HepG2 (cell line): ENCODE measurements around the gene CST5. TPM values are rescaled to one million over a fixed set of nuclear protein-coding genes. Genes with fewer than 3 reads are reported as not detected.

Source experiments
- ATAC-seq: fragments of 200-7000 bp; cut with Tn5 transposase; 3 replicates; pipeline ENCODE4 v1.9.1; 2020; ENCODE audit warnings: mild to moderate bottlenecking, moderate library complexity
- BruUV-seq: library from RNA; stranded (reverse); fragments of 400-500 nt; replicated peaks from 2 replicates; lab custom pipeline; 2021; lab: Mats Ljungman, UMichigan
- CTCF ChIA-PET: fragments of 300-600 bp; formaldehyde crosslinking; extraction: SDS; loops from one replicate; lab custom pipeline; 2021; ENCODE audit warnings: low total read pairs, inconsistent platforms, low intra/inter-chr PET ratio; lab: Yijun Ruan, JAX
- POLR2A ChIA-PET: fragments of 350-600 bp; sonication (Branson Sonifier 250); formaldehyde crosslinking; loops from one replicate; lab custom pipeline; 2020; ENCODE audit warnings: antibody characterized with exemption, inconsistent platforms; lab: Yijun Ruan, JAX
- DNase-seq: peaks from one replicate; pipeline ENCODE4 v3.0.0-alpha.2; 2015; ENCODE audit warnings: low spot score
- FAIRE-seq: peaks from 3 replicates; lab custom pipeline; 2011; peaks lifted over from hg19 to GRCh38; lab: Jason Lieb, UNC
- H2AFZ ChIP-seq: one replicate; pipeline ENCODE4 v1.6.1; 2011; ENCODE audit warnings: low read length, inconsistent platforms
- H3K27ac ChIP-seq: fragments of 300-600 bp; 3 replicates; pipeline ENCODE4 v1.8.0; 2011; ENCODE audit warnings: mixed run types, mild to moderate bottlenecking, mixed read lengths, low read length, inconsistent platforms; ENCODE audit not compliant: insufficient read depth; ENCODE audit errors: extremely low read length
- H3K27me3 ChIP-seq, 2 experiments: fragments of 200-600 bp in 1 of 2; 2 replicates in 1 of 2; 3 replicates in 1 of 2; pipeline versions ENCODE4 v1.6.0 to v1.8.0; 2011; ENCODE audit warnings: low read length in 2 of 2, mild to moderate bottlenecking in 2 of 2, moderate library complexity in 2 of 2, inconsistent platforms in 1 of 2; ENCODE audit not compliant: insufficient read depth in 2 of 2, control insufficient read depth in 1 of 2
- H3K36me3 ChIP-seq, 2 experiments: fragments of 200-600 bp in 1 of 2; replicated peaks in 1 of 2; 2 replicates in 1 of 2; 3 replicates in 1 of 2; pipeline versions ENCODE4 v1.5.1 to v1.8.0; 2011; ENCODE audit warnings: low read length in 2 of 2, inconsistent platforms in 1 of 2; ENCODE audit not compliant: insufficient read depth in 2 of 2, control insufficient read depth in 1 of 2
- H3K4me1 ChIP-seq: 2 replicates; pipeline ENCODE4 v1.5.1; 2012; ENCODE audit warnings: low read length, inconsistent platforms; ENCODE audit not compliant: insufficient read depth
- H3K4me2 ChIP-seq: 2 replicates; pipeline ENCODE4 v1.6.0; 2011; ENCODE audit warnings: low read depth, low read length, inconsistent platforms
- H3K4me3 ChIP-seq, 3 experiments: fragments of 200-600 bp in 1 of 3; sonication (generic), shearing (Covaris generic) in 1 of 3; replicated peaks in 1 of 3; 2 replicates each; pipeline ENCODE4 v1.5.1; 2011 to 2016; ENCODE audit warnings: low read length in 3 of 3, inconsistent platforms in 2 of 3, low read depth in 2 of 3, mild to moderate bottlenecking in 2 of 3, control low read depth in 1 of 3, mixed read lengths in 1 of 3; ENCODE audit not compliant: insufficient read depth in 1 of 3
- H3K79me2 ChIP-seq: one replicate; pipeline ENCODE4 v1.6.1; 2011; ENCODE audit warnings: low read length, inconsistent platforms; ENCODE audit not compliant: insufficient read depth
- H3K9ac ChIP-seq: 2 replicates; pipeline ENCODE4 v1.6.0; 2011; ENCODE audit warnings: mild to moderate bottlenecking, low read depth, low read length, inconsistent platforms; ENCODE audit not compliant: insufficient read depth
- H3K9me3 ChIP-seq: 2 replicates; pipeline ENCODE4 v1.5.1; 2012; ENCODE audit warnings: mild to moderate bottlenecking, low read length
- H4K20me1 ChIP-seq: 2 replicates; pipeline ENCODE4 v1.6.0; 2011; ENCODE audit warnings: inconsistent platforms, mild to moderate bottlenecking, low read length, moderate library complexity; ENCODE audit not compliant: insufficient read depth
- ASH2L ChIP-seq: fragments of 300-600, 200-600 bp; sonication (generic); IDR thresholded peaks from 2 replicates; pipeline ENCODE4 v1.7.0; 2017; ENCODE audit warnings: low read depth, mild to moderate bottlenecking, moderate library complexity, mixed read lengths, low read length; ENCODE audit not compliant: insufficient read length
- CCAR2 ChIP-seq: fragments of 200-400 bp; formaldehyde crosslinking; optimal IDR thresholded peaks from 2 replicates; pipeline ENCODE3; 2018; ENCODE audit warnings: low read depth, mild to moderate bottlenecking, low read length, moderate library complexity
- CEBPB ChIP-seq: IDR thresholded peaks from 2 replicates; pipeline ENCODE4 v1.6.1; 2011; ENCODE audit warnings: low read depth, low read length, improper control_type of control experiment, borderline replicate concordance
- EZH2 ChIP-seq: conservative IDR thresholded peaks from 2 replicates; pipeline ENCODE4 v1.6.1; 2012; ENCODE audit warnings: mild to moderate bottlenecking, low read depth, low read length, moderate library complexity
- GFI1 ChIP-seq: sonication (generic); formaldehyde crosslinking; IDR thresholded peaks from 2 replicates; pipeline ENCODE4 v1.5.0; 2020; ENCODE audit warnings: missing genetic modification reagents, mild to moderate bottlenecking, borderline replicate concordance
- IRF2 ChIP-seq: IDR thresholded peaks from 2 replicates; pipeline ENCODE4 v1.6.1; 2018; ENCODE audit warnings: missing genetic modification reagents, missing compliant biosample characterization
- NCOA5 ChIP-seq: sonication (generic); formaldehyde crosslinking; IDR thresholded peaks from 2 replicates; pipeline ENCODE4 v1.4.0; 2020; ENCODE audit warnings: missing genetic modification reagents
- SMAD9 ChIP-seq: sonication (generic); formaldehyde crosslinking; IDR thresholded peaks from 2 replicates; pipeline ENCODE4 v1.5.1; 2020; ENCODE audit warnings: mild to moderate bottlenecking, missing genetic modification reagents
- TSC22D2 ChIP-seq: sonication (generic); formaldehyde crosslinking; IDR thresholded peaks from 2 replicates; pipeline ENCODE4 v1.5.1; 2020; ENCODE audit warnings: missing genetic modification reagents, mild to moderate bottlenecking, borderline replicate concordance
- YEATS4 ChIP-seq: sonication (generic); formaldehyde crosslinking; IDR thresholded peaks from 2 replicates; pipeline ENCODE4 v1.4.0; 2020; ENCODE audit warnings: missing genetic modification reagents, borderline replicate concordance
- ZNF34 ChIP-seq: sonication (generic); formaldehyde crosslinking; IDR thresholded peaks from 2 replicates; pipeline ENCODE4 v1.4.0; 2020; ENCODE audit warnings: mild to moderate bottlenecking, missing genetic modification reagents, borderline replicate concordance
- ZNF441 ChIP-seq: sonication (generic); formaldehyde crosslinking; IDR thresholded peaks from 2 replicates; pipeline ENCODE4 v1.7.0; 2021; ENCODE audit warnings: missing genetic modification reagents, borderline replicate concordance
- WGBS: methylation state at CpG from one replicate; pipeline ENCODE4 v1.1.6; 2017; ENCODE audit warnings: low lambda C conversion rate; 5-methylcytosine and 5-hydroxymethylcytosine counted together
- in situ Hi-C: cut with HindIII; loops from 2 replicates; pipeline ENCODE4 v1.10.0; 2017; ENCODE audit warnings: low pct_unique_long_range_greater_than_20kb; ENCODE audit not compliant: extremely low pct_ligation_motif_present
- intact Hi-C: fragments of 100-400 bp; cut with micrococcal nuclease; formaldehyde crosslinking; loops from one replicate; pipeline ENCODE4 v1.10.0; 2022; ENCODE audit not compliant: unreplicated experiment
- polyA plus RNA-seq, 8 experiments: library from polyadenylated mRNA; depleted of rRNA in 3 of 8; stranded (reverse) in 7 of 8; unstranded in 1 of 8; fragments of >200 nt; fragmentation: Illumina TruSeq in 4 of 8; extraction: Trizol in 4 of 8; gene quantifications; 2 replicates each; pipeline versions ENCODE4 v1.2.1 to v1.2.3, GENCODE V29; 2011 to 2016; ENCODE audit warnings: low read depth in 4 of 8, missing spikeins in 1 of 8, mixed read lengths in 1 of 8; ENCODE audit not compliant: insufficient read depth in 1 of 8
- total RNA-seq, 5 experiments: library from RNA; depleted of rRNA; stranded (reverse); fragments of >200 nt; fragmentation: Illumina TruSeq; extraction: Trizol; gene quantifications; 2 replicates each; pipeline ENCODE4 v1.2.3, GENCODE V29; 2016; ENCODE audit warnings: low read depth in 1 of 5
- TF ChIP-seq, protein P1 (sequence below): sonication (generic); formaldehyde crosslinking; IDR thresholded peaks from 2 replicates; pipeline ENCODE4 v1.9.0; 2021; ENCODE audit warnings: missing genetic modification reagents, mild to moderate bottlenecking, borderline replicate concordance
- TF ChIP-seq, protein P2 (sequence below): IDR thresholded peaks from 2 replicates; pipeline ENCODE4 v1.6.1; 2016
- TF ChIP-seq, protein P3 (sequence below): sonication (generic); formaldehyde crosslinking; IDR thresholded peaks from 2 replicates; pipeline ENCODE4 v1.8.0; 2022; ENCODE audit warnings: missing genetic modification reagents, low read depth, mild to moderate bottlenecking, borderline replicate concordance
- TF ChIP-seq, protein P4 (sequence below): sonication (generic); formaldehyde crosslinking; IDR thresholded peaks from 2 replicates; pipeline ENCODE4 v1.8.0; 2022; ENCODE audit warnings: missing genetic modification reagents, mild to moderate bottlenecking, inconsistent platforms, borderline replicate concordance
- TF ChIP-seq, protein P5 (sequence below): IDR thresholded peaks from 2 replicates; pipeline ENCODE4 v1.6.1; 2016; ENCODE audit warnings: missing biosample characterization, missing genetic modification reagents, low read depth
- TF ChIP-seq, protein P6 (sequence below): sonication (generic); formaldehyde crosslinking; IDR thresholded peaks from 2 replicates; pipeline ENCODE4 v1.5.0; 2020; ENCODE audit warnings: missing genetic modification reagents

Gene CST5
- total and polyA plus RNA-seq, 2 of the 13 experiments (the other 11 are each of a cell fraction or from before 2014, with no cell fraction given): 0.16 TPM; not detected in 1

DNA sequence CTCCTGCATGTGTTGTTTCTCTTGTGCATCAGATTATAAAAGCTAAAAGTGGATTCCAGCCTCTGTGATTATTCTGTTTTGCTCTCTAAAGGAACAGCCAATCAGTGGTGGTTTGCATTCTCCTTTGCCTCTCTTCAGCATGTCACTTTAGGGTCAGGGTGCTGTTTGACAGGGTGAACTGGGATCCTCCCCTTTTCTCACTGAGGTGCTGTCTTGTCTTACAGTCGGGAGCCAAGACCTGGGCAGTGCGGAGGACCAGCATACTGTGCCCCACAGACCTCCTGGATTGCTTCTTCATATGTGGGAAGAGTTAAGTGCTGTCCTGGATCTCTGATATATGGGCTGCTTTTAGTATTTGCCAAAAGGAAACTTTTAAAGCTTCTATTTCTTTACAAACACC lies 37.9 kb downstream of the CST5 start:
- H3K36me3 ChIP-seq: no peaks in the 10 kb centered on the region
- ChIA-PET CTCF (no interaction called here), POLR2A (no interaction called here)
- intact Hi-C loops (no loop called here), in situ Hi-C loops (no loop called here)
- DNase-seq (no peak), FAIRE-seq (no peak), ATAC-seq (no peak)
- H3K9me3 ChIP-seq: no peaks in the 10 kb centered on the region
- H3K27ac ChIP-seq: no peak overlapping the region
- H3K4me2 ChIP-seq: no peak overlapping the region
- no peaks in the 10 kb centered on the region for H3K79me2 ChIP-seq
- WGBS: 40% methylated on average over 2 of the region's 2 CpGs
- H2AFZ ChIP-seq: no peak overlapping the region
- H3K4me1 ChIP-seq: no peaks in the 10 kb centered on the region
- no peaks in the 10 kb centered on the region for H4K20me1 ChIP-seq
- H3K27me3 ChIP-seq: no peaks in the 10 kb centered on the region
- H3K4me3 ChIP-seq: no peak overlapping the region
- no TSS peak for BruUV-seq
- H3K9ac ChIP-seq: no peak overlapping the region
- TF ChIP-seq, protein P1, sequence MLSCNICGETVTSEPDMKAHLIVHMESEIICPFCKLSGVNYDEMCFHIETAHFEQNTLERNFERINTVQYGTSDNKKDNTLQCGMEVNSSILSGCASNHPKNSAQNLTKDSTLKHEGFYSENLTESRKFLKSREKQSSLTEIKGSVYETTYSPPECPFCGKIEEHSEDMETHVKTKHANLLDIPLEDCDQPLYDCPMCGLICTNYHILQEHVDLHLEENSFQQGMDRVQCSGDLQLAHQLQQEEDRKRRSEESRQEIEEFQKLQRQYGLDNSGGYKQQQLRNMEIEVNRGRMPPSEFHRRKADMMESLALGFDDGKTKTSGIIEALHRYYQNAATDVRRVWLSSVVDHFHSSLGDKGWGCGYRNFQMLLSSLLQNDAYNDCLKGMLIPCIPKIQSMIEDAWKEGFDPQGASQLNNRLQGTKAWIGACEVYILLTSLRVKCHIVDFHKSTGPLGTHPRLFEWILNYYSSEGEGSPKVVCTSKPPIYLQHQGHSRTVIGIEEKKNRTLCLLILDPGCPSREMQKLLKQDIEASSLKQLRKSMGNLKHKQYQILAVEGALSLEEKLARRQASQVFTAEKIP: no peak
- TF ChIP-seq, protein P2, sequence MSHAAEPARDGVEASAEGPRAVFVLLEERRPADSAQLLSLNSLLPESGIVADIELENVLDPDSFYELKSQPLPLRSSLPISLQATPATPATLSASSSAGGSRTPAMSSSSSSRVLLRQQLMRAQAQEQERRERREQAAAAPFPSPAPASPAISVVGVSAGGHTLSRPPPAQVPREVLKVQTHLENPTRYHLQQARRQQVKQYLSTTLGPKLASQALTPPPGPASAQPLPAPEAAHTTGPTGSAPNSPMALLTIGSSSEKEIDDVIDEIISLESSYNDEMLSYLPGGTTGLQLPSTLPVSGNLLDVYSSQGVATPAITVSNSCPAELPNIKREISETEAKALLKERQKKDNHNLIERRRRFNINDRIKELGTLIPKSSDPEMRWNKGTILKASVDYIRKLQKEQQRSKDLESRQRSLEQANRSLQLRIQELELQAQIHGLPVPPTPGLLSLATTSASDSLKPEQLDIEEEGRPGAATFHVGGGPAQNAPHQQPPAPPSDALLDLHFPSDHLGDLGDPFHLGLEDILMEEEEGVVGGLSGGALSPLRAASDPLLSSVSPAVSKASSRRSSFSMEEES (CRISPR knock-in tag): no peak
- TF ChIP-seq SMAD9 (CRISPR knock-in tag) (no peak), YEATS4 (CRISPR knock-in tag) (no peak), ZNF441 (no peak), CEBPB (no peak), ZNF34 (no peak), CCAR2 (no peak), EZH2 (no peak), NCOA5 (no peak), IRF2 (CRISPR knock-in tag) (no peak), TSC22D2 (CRISPR knock-in tag) (no peak), GFI1 (no peak), ASH2L (no peak)
- TF ChIP-seq, protein P3, sequence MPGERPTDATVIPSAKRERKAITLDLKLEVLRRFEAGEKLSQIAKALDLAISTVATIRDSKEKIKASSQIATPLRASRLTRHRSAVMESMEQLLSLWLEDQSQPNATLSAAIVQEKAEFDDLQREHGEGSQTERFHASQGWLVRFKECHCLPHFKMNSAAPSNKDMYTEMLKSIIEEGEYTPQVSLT (CRISPR knock-in tag): no peak
- TF ChIP-seq, protein P4, sequence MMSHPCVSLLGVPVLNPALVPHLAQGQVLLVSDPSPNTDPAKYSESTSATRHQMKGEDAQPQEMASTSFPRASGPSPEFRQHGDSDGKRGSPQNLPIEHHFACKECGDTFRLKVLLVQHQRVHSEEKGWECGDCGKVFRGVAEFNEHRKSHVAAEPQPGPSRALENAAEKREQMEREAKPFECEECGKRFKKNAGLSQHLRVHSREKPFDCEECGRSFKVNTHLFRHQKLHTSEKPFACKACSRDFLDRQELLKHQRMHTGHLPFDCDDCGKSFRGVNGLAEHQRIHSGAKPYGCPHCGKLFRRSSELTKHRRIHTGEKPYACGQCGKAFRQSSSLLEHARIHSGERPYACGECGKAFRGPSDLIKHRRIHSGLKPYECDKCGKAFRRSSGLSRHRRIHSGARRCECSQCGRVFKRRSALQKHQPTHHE (CRISPR knock-in tag): no peak
- TF ChIP-seq, protein P5, sequence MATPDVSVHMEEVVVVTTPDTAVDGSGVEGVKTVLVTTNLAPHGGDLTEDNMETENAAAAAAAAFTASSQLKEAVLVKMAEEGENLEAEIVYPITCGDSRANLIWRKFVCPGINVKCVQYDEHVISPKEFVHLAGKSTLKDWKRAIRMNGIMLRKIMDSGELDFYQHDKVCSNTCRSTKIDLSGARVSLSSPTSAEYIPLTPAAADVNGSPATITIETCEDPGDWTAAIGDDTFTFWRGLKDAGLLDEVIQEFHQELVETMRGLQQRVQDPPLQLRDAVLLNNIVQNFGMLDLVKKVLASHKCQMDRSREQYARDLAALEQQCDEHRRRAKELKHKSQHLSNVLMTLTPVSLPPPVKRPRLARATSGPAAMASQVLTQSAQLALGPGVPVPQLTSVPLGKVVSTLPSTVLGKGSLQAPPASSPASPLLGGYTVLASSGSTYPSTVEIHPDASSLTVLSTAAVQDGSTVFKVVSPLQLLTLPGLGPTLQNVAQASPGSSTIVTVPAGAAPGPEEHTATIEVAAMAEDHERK (CRISPR knock-in tag): no peak
- TF ChIP-seq, protein P6, sequence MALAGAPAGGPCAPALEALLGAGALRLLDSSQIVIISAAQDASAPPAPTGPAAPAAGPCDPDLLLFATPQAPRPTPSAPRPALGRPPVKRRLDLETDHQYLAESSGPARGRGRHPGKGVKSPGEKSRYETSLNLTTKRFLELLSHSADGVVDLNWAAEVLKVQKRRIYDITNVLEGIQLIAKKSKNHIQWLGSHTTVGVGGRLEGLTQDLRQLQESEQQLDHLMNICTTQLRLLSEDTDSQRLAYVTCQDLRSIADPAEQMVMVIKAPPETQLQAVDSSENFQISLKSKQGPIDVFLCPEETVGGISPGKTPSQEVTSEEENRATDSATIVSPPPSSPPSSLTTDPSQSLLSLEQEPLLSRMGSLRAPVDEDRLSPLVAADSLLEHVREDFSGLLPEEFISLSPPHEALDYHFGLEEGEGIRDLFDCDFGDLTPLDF (CRISPR knock-in tag): no peak
